HG02870 (cell line): Measurements from ENCODE around the gene ARFGAP2.
"Not testable (repeated sequence)": the region's sequence is repeated elsewhere in the genome, so short reads cannot be mapped to it uniquely, and the experiment has no call there.

Experiments
- ATAC-seq: cut with Tn5 transposase; IDR thresholded peaks from one replicate; pipeline ENCODE4 v1.9.1; 2021; ENCODE audit warnings: mild to moderate bottlenecking, moderate library complexity; ENCODE audit not compliant: unreplicated experiment

The ARFGAP2 gene

GRCh38 chr11:47118958-47119688, 57.6 kb downstream of the ARFGAP2 start:
- not testable (repeated sequence) for ATAC-seq
